Small intestine (tissue), 7 donors: Measurements from ENCODE around the gene LYRM7. TPM values are rescaled to one million over a fixed set of nuclear protein-coding genes. Genes with fewer than 3 reads are reported as not detected.

ENCODE experiments used
- DNase-seq, 2 donors: peaks; one replicate each; pipeline versions ENCODE4 v3.0.0 to v3.0.0-alpha.2; 2013
- FAIRE-seq: peaks from 2 replicates; lab custom pipeline; 2012; peaks lifted over from hg19 to GRCh38; lab: Jason Lieb, UNC
- H3K27ac ChIP-seq, 3 donors: one replicate each; pipeline ENCODE4 v1.5.1; 2013; ENCODE audit warnings: low read length in 2 of 3, mild to moderate bottlenecking in 2 of 3, control low read depth in 1 of 3, inconsistent platforms in 1 of 3, low read depth in 1 of 3, moderate library complexity in 1 of 3
- H3K27me3 ChIP-seq, 3 donors: one replicate each; pipeline ENCODE4 v1.6.1; 2013; ENCODE audit warnings: low read length in 3 of 3, inconsistent platforms in 1 of 3; ENCODE audit not compliant: control insufficient read depth in 3 of 3, insufficient read depth in 3 of 3
- H3K36me3 ChIP-seq, 3 donors: one replicate each; pipeline ENCODE4 v1.6.1; 2013; ENCODE audit warnings: low read length in 3 of 3, inconsistent platforms in 1 of 3, low read depth in 1 of 3, mild to moderate bottlenecking in 1 of 3, moderate library complexity in 1 of 3; ENCODE audit not compliant: control insufficient read depth in 3 of 3, insufficient read depth in 2 of 3
- H3K4me1 ChIP-seq, 3 donors: one replicate each; pipeline ENCODE4 v1.6.1; 2013; ENCODE audit warnings: low read length in 2 of 3, inconsistent platforms in 1 of 3, low read depth in 1 of 3, mild to moderate bottlenecking in 1 of 3, moderate library complexity in 1 of 3; ENCODE audit not compliant: control insufficient read depth in 3 of 3, insufficient read depth in 2 of 3
- H3K4me3 ChIP-seq, 3 donors: one replicate each; pipeline ENCODE4 v1.5.1; 2013; ENCODE audit warnings: low read length in 3 of 3, control low read depth in 1 of 3, inconsistent platforms in 1 of 3, low read depth in 1 of 3, mild to moderate bottlenecking in 1 of 3, moderate library complexity in 1 of 3
- H3K9me3 ChIP-seq, 2 donors: one replicate each; pipeline ENCODE4 v1.6.1; 2013; ENCODE audit warnings: low read depth in 1 of 2, low read length in 1 of 2; ENCODE audit not compliant: control insufficient read depth in 2 of 2, insufficient read depth in 1 of 2
- WGBS, 3 donors: extraction: QIAGEN DNeasy Blood & Tissue Kit; methylation state at CpG; one replicate each; pipeline ENCODE4 v1.1.7; 2013; 5-methylcytosine and 5-hydroxymethylcytosine counted together
- polyA plus RNA-seq, 4 donors: library from polyadenylated mRNA; stranded (reverse) in 3 of 4; unstranded in 1 of 4; fragments of 200-250 nt in 3 of 4; fragments of 120-200 nt in 1 of 4; gene quantifications; one replicate each; pipeline versions ENCODE4 v1.2.1 to v1.2.3, GENCODE V29; 2013
- donor health status: healthy with polysubstance abuse.
- donor health status: control.
- donor health status: control.
- donor health status: Bipolar disorder and iron deficiency.
- donor health status: healthy.

The LYRM7 gene
- polyA plus RNA-seq, 4 donors: 5.1 to 9.3 (median 7.2) TPM

DNA sequence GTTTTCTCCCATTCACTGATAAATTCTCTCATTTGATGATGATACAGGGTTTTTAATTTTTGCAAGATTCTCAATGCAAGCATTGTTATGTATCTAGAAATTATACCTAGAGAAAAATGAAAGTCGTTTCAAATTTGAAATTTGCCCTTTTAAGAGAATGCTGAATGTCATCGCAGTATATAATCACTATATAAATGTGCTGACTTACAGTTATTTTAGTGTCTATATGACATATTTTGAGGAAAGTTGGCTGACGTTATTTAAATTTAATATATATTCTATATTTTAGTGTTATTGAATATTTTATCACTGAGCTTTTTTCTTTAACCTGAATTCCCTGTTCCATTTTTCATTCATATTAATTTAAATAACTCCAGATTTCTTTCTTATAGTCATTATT lies 29.8 kb downstream of the LYRM7 start:
- DNase-seq (no peak), FAIRE-seq (peak; percentile 67)
- no peaks in the 10 kb centered on the region for H3K27me3 ChIP-seq
- no peaks in the 10 kb centered on the region for H3K9me3 ChIP-seq
- 90 to 93% (median 93%) methylated on average over 3 of the region's 3 CpGs for WGBS, 3 donors
- H3K4me1 ChIP-seq: no peaks in the 10 kb centered on the region
- H3K27ac ChIP-seq: no peak overlapping the region
- H3K4me3 ChIP-seq: no peak overlapping the region
- H3K36me3 ChIP-seq: peaks cover 0 to 1% (median 0%) of the 10 kb centered on the region in 3 donors

DNA sequence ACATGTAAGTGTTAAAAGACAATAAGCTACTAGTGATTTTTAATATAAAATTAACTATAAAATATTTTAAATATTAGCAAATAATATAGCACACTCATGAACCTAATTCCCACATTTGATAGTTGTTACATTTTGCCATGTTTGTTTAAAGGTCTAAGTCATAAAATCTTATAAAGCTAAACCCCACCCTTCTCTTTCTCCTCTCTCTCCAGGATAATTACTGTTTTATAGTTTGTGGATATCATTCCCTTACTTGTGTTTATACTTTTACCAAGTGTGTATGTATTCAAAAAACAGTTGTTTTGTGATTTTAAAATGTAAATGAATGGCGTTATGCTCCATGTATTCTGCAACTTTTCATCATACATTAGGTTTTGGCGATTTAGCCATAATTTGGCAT lies 34.2 kb downstream of the LYRM7 start:
- Histone ChIP-seq H3K36me3 (no peaks in the 10 kb centered on the region), H3K27ac (no peak overlapping the region), H3K4me1 (peaks cover 0 to 4% (median 0%) of the 10 kb centered on the region in 3 donors), H3K9me3 (no peaks in the 10 kb centered on the region), H3K4me3 (no peak overlapping the region), H3K27me3 (no peaks in the 10 kb centered on the region)
- FAIRE-seq (no peak), DNase-seq (no peak)
- WGBS, 3 donors: 81 to 91% (median 83%) methylated on average over 2 of the region's 2 CpGs

DNA sequence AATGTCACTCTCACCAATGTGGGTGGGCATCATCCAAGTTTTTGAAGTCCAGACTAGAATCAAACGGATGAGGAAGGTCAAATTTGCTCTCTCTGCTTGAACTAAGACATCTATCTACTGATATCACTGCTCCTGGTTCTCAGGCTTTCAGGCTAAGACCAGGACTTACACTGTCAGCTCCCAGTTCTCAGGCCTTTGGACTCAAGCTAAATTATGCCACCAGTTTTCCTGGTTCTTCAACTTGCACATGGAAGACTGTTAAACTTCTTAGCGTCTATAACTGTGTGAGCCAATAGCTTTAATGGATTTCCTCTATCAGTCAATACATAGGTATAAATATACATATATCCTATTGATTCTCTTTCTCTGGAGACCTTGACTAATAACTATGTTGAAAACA lies 35.3 kb downstream of the LYRM7 start:
- Histone ChIP-seq H3K4me1 (peaks cover 0 to 4% (median 0%) of the 10 kb centered on the region in 3 donors), H3K27me3 (no peaks in the 10 kb centered on the region), H3K9me3 (no peaks in the 10 kb centered on the region), H3K4me3 (no peak overlapping the region), H3K27ac (no peak overlapping the region), H3K36me3 (no peaks in the 10 kb centered on the region)
- FAIRE-seq: no peak
- peak; percentile 12 to 63 for DNase-seq
- WGBS, 3 donors: 56 to 84% (median 66%) methylated on average over 2 of the region's 2 CpGs

DNA sequence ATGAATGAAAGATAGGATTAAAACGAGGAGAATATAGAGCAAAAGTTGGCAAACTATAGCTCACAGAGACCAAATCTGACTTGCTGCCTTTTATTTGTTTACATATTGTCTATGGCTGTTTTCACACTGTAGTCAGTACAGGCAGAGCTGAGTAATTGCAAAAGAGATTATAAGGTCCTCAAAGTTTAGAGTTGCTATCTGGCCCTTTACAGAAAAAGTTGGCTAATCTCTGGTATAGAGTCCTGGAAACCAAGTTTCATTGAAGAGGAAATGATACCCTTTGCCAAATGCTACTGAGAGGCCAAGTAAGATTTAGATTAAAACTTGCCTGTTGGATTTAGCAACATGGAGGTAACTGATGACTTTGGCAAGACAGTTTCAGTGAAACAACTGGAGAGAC lies 36.0 kb downstream of the LYRM7 start:
- H3K36me3 ChIP-seq: no peaks in the 10 kb centered on the region
- H3K27ac ChIP-seq: no peak overlapping the region
- H3K4me3 ChIP-seq: no peak overlapping the region
- DNase-seq (no peak), FAIRE-seq (no peak)
- H3K27me3 ChIP-seq: no peaks in the 10 kb centered on the region
- peaks cover 0 to 4% (median 0%) of the 10 kb centered on the region in 3 donors for H3K4me1 ChIP-seq
- 47 to 60% (median 53%) methylated on average over 1 of the region's 1 CpG for WGBS, 3 donors
- H3K9me3 ChIP-seq: no peaks in the 10 kb centered on the region

DNA sequence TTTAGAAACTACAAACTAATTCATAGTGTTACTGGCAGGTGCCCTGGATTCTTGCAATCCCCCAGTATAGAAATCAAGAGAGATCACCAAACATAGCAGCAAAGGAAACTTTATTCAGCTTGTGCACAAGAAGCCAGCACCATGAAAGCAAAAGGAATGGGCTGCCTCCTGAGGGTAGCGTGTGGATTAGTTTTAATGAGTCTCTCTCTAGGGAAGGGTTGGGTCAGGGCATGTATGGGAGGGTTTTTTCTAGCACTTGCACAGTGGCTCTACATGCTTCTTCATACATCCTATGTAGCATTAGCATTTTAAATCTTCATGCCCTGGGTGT lies 38.4 kb downstream of the LYRM7 start:
- H3K4me1 ChIP-seq: peaks cover 0 to 4% (median 0%) of the 10 kb centered on the region in 3 donors
- H3K27ac ChIP-seq: peak overlapping the region in 1 of 3 donors; percentile 67

DNA sequence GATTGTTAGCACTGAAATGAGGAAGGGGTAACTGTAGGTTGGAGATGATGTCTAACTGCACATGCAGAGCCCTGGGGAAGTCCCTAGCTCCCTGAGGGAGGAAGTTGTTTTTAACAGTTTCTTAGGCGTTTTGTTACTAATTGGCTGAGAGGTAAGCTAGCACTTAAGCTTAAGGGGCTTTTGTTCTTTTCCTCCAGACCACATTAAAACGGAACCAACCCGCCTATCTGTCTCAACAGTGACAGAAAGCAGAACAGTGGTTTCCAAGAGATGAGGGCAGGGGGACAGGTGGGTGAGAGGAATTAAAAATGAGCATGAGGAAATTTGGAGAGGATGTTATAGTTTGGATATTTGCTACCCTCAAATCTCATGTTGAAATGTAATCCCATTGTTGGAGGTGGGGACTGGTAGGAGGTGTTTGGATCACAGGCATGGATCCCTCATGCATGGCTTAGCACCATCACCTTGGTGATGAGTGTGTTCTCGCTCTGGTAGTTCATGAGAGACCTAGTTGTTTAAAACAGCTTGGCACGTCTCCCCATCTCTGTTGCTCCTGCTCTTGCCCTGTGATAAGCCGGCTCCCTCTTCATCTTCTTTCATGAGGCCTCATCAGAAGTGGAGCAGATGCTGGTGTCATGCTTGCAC lies 38.9 kb downstream of the LYRM7 start:
- no peaks in the 10 kb centered on the region for H3K9me3 ChIP-seq
- H3K4me1 ChIP-seq: peaks cover 0 to 4% (median 2%) of the 10 kb centered on the region in 3 donors
- H3K27me3 ChIP-seq: no peaks in the 10 kb centered on the region
- H3K36me3 ChIP-seq: no peaks in the 10 kb centered on the region
- H3K27ac ChIP-seq: peak overlapping the region in 1 of 3 donors; percentile 67
- DNase-seq (no peak), FAIRE-seq (no peak)
- 43 to 74% (median 52%) methylated on average over 6 of the region's 6 CpGs for WGBS, 3 donors
- no peak overlapping the region for H3K4me3 ChIP-seq

More for the DNA sequence above, 38.4 kb downstream of the LYRM7 start:
- DNase-seq: no peak
- 68 to 95% (median 79%) methylated on average over 1 of the region's 1 CpG for WGBS, 3 donors
- no peak for FAIRE-seq
- Histone ChIP-seq H3K9me3 (no peaks in the 10 kb centered on the region), H3K4me3 (no peak overlapping the region), H3K27me3 (no peaks in the 10 kb centered on the region), H3K36me3 (no peaks in the 10 kb centered on the region)

DNA sequence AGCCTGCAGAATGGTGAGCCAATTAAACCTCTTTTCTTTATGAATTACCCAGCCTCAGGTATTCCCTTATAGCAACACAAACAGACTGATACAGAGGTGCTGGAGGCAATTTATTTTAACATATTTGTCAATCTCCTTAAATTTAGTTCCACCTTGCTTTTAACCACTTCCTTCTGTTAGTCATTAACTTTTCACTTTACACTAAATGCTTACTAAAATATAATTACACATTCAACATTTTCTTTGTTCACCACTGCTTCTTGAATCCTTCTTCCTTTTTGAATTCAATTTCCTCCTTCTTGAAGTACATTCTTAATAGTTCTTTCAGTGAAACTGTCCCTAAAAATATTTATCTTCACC lies 39.4 kb downstream of the LYRM7 start:
- H3K27me3 ChIP-seq: no peaks in the 10 kb centered on the region

DNA sequence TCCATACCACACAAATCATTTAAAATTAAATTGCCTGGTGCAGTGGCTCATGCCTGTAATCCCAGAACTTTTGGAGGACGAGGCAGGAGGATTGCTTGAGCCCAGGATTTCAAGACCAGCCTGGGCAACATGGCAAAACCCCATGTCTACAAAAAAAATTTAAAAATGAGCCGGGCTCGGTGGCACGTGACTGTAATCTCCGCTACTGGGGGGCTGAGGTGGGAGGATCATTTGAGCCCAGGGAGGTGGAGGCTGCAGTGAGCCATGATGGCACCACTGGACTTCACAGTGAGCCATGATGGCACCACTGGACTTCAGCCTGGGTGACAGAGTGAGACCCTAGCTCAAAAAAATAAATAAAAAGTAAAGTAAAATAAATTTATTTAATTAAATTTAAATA lies 40.9 kb downstream of the LYRM7 start:
- Histone ChIP-seq H3K36me3 (no peaks in the 10 kb centered on the region), H3K4me1 (peaks cover 0 to 4% (median 3%) of the 10 kb centered on the region in 3 donors), H3K27me3 (no peaks in the 10 kb centered on the region), H3K27ac (no peak overlapping the region), H3K4me3 (no peak overlapping the region), H3K9me3 (no peaks in the 10 kb centered on the region)
- FAIRE-seq: no peak
- no peak for DNase-seq
- 94 to 97% (median 95%) methylated on average over 5 of the region's 5 CpGs for WGBS, 3 donors

More for the DNA sequence above, 39.4 kb downstream of the LYRM7 start:
- peaks cover 0 to 4% (median 3%) of the 10 kb centered on the region in 3 donors for H3K4me1 ChIP-seq
- no peak for DNase-seq
- no peaks in the 10 kb centered on the region for H3K9me3 ChIP-seq
- H3K36me3 ChIP-seq: no peaks in the 10 kb centered on the region
- H3K27ac ChIP-seq: peak overlapping the region in 1 of 3 donors; percentile 67
- peak; percentile 72 for FAIRE-seq
- H3K4me3 ChIP-seq: no peak overlapping the region
